Stimulated activated CD4-positive, alpha-beta T cell treated with anti-CD3 and anti-CD28 coated beads, TNF-alpha, amount 100 ng/mL, for 48 hours (primary cell): Measurements from ENCODE around the gene LSAMP.

ENCODE experiments used
- DNase-seq, 3 donors: peaks; one replicate each; pipeline ENCODE4 v3.0.0-alpha.2; 2020; ENCODE audit warnings: low read depth in 3 of 3

The LSAMP gene

GRCh38 chr3:116052602-116053001 lies 392.7 kb downstream of the LSAMP start:
- DNase-seq: no peak

- DNase-seq: no peak
Observed at GRCh38 chr3:116051586-116051985, 393.7 kb downstream of the LSAMP start.

GRCh38 chr3:116051040-116051439 lies 394.2 kb downstream of the LSAMP start:
- DNase-seq: no peak

DNA sequence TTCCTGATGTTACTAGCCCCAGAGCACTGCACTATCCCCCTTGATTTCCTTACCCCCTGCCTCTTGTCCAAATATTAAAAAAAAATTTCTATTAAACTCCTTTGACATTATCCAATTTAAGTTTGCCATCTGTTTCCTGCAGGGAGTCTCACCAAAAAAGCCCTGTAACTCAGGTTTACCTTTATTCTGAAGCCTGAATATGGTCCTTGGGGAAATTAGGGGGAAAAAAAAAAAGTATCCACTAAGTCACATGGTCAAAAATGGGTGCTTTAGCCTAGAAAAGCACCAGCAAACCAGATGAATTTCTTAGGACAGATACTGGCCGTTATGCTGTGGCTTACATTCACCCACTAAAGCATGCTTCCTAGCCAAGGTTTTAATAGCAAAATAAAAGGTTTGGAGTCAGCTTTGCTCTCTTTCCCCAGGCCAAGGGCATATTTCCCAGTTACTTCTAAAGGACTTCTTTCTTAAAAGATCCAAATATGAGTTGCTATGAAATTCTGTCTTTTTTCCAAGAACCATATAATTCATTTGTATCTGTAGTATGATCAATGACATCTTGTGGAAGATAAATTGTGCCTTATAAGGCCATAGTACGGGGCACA lies 394.9 kb downstream of the LSAMP start:
- DNase-seq: no peak

DNA sequence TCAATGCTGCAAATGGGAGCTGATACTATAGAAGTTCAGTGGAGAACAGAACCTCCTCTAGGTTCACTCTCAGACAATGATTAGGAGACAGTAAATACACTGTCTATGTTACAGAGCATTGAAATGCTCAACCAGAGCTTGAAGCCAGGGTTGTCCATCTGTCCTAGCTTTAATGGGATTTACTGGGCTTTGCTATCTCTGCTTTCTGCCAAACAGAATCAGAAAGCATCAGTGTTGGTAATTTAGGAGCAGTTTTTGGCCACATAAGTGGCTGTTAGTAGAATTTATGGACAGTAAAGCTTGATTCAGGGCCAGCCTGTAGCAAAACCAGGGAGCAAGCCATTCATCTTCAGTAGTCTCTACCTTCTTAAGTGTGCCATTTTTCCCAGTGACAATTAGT lies 396.3 kb downstream of the LSAMP start:
- no peak for DNase-seq

GRCh38 chr3:116046350-116046749 lies 398.9 kb downstream of the LSAMP start:
- no peak for DNase-seq

DNA sequence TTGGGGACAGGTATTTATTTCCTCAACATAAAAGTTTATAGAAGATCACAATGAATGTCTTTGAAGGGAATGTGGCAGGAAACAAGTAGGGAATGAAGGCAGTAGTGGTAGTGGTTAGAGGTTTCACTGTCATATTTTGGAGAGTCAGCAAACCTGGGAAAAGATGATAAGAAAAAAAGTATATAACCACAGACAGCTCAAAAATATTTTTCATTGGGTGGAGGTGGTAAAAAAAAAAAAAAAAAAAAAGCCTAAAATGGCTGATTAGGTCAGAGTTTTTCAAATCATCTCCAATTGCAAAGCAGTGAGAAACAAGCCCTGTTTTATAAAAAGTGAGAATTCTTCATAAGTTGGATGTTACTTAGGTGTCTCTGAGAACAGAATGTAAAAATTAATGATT lies 400.0 kb downstream of the LSAMP start:
- DNase-seq: no peak

- DNase-seq: no peak
Observed at GRCh38 chr3:116040152-116040551, 405.1 kb downstream of the LSAMP start.

DNA sequence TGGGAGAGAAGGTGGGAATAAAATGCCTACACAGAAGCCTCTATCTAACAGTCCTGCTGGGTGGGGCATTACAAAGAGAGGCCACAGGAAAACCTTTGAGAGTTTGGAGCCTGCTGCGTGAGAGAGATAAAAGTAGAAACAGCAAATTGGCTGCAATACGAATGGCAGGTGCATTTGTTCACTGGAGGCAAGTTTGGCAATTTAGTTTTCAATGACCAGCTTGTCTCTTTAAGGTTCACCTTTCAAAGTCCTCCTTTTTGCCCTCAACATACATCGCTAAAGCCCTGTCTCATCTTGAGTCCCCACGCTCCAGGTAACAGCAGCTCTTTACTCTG lies 405.7 kb downstream of the LSAMP start:
- no peak for DNase-seq

- DNase-seq: no peak
Observed at GRCh38 chr3:116038968-116039650, 406.2 kb downstream of the LSAMP start.

- no peak for DNase-seq
Observed at GRCh38 chr3:116037954-116038911, 407.1 kb downstream of the LSAMP start.

- DNase-seq: no peak
Observed at GRCh38 chr3:116035429-116035828, 409.9 kb downstream of the LSAMP start.

GRCh38 chr3:116034794-116035193 lies 410.5 kb downstream of the LSAMP start:
- no peak for DNase-seq

- DNase-seq: no peak
Observed at GRCh38 chr3:116034086-116034485, 411.2 kb downstream of the LSAMP start.

DNA sequence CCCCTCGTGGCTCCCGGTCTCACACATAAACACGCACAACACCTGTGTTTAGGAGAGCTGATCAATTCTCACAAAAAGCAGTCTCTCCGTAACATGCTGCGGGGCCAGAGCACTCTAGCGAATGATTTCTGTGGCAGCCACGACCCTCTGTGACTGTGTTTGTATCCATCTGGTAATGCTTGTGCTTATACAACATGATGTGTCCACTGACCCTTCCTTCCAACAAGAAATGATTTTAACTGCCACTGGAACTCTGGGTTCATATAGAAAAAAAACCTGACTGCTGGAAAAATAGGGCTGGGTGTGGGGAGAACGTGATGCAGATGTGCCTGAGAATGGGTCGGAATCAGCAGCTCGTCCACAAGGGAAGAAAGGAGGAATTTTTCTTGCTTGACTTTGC lies 411.8 kb downstream of the LSAMP start:
- no peak for DNase-seq

DNA sequence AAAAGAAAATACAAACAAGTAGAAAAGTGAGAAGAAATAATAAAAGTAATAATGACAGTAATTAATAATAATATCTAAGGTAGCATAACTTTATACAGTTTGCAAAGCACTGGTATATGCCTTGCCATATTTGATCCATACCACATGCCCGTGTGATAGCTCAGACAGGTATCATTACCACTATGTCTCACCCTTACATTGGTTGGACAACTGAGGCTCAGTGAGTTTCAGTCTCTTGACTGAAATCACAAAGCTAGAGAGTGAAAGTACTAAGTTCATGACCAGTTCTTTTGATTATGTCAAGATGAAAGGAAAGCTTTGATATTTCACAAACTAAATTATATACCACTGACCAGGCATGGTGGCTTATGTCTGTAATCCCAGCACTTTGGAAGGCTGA lies 413.1 kb downstream of the LSAMP start:
- no peak for DNase-seq

GRCh38 chr3:116030131-116030850 lies 415.0 kb downstream of the LSAMP start:
- no peak for DNase-seq

- no peak for DNase-seq
Observed at GRCh38 chr3:116029266-116029665, 416.0 kb downstream of the LSAMP start.

DNA sequence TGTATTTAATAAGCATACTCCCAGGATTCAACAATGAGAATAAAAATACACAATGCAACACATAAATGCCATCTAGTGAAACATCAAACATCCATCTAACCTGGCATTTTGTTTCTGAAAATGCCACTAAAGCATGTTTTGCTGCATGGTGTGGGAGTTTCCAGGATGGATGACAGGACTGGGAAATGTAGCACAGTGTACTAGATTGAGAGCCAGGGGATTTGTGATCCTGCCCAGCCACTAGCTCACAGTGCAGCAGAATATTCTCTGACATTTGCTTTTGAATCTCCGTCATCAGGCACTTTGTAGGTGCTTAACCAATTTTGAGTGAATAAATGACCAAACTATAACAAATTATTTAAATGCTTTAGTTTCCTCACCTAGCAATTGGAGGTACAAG lies 417.1 kb downstream of the LSAMP start:
- no peak for DNase-seq

GRCh38 chr3:116020989-116021388 lies 424.3 kb downstream of the LSAMP start:
- no peak for DNase-seq

DNA sequence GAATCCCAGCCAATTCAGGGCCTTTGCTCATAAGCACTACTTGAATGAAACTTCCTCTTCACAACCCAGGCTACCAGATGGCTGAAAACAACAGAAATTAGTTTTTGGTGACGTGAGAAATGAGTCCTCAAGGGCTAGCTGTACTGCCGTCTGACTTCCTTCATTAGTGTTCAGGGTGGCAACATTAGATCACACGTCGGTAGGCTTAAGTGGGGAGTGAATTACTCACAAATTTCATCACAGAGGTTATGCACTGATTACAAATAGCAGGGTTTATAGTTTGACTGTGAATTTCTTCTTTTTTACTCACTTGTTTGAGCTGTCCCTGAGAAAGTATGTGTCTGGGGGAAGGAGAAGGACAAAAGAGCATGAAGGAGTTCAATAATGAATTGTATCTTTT lies 424.8 kb downstream of the LSAMP start:
- DNase-seq: no peak

DNA sequence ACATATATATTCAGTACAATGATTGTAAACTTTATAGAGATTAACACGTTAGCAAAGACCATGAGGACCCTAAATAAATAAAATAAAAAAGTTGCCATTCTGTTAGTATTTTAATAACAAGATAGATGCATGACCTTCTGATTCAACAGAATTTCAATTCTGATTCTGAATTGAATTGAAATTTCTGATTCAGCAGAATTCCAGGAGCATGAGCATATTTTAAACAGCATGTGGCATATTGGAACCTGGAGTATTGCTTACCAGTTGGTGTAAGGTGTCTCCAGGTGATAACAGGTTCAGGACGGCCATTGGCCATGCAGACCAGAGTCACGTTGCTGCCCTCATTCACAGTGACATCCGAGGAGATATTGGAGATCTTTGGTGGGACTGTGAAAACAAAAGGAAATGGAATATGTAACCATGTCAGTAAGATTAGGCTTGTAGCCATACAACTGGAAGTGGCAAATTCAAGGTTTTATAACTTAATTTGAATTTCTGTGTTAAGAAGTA lies 426.0 kb downstream of the LSAMP start:
- DNase-seq: no peak
